Tibial artery (tissue), 4 donors: Measurements from ENCODE around the gene TRPT1.
A peak's percentile ranks its signal among the peaks of the same experiment; 100 is the strongest.

Experiments
- DNase-seq, 2 donors: peaks; one replicate each; pipeline ENCODE4 v3.0.0-alpha.2; 2019
- H3K27ac ChIP-seq, 2 donors: fragments of 200-600 bp; sonication (generic) in 1 of 2; 1 replicate in 1 of 2; 2 replicates in 1 of 2; pipeline ENCODE4 v1.5.1; 2018 to 2019; ENCODE audit warnings: mild to moderate bottlenecking in 1 of 2
- H3K27me3 ChIP-seq, 2 donors: fragments of 200-600 bp; sonication (generic) in 1 of 2; one replicate each; pipeline versions ENCODE4 v1.5.1 to v1.6.0; 2016 to 2019
- H3K36me3 ChIP-seq, 3 donors: fragments of 200-600 bp; sonication (generic) in 2 of 3; one replicate each; pipeline ENCODE4 v1.5.1; 2016 to 2019; ENCODE audit warnings: mild to moderate bottlenecking in 2 of 3
- H3K4me1 ChIP-seq, 4 donors: fragments of 200-600 bp; sonication (generic) in 2 of 4; 1 replicate in 3 of 4; 2 replicates in 1 of 4; pipeline ENCODE4 v1.5.1; 2016 to 2019
- H3K4me3 ChIP-seq, 2 donors: fragments of 200-600 bp; sonication (generic) in 1 of 2; 1 replicate in 1 of 2; 2 replicates in 1 of 2; pipeline ENCODE4 v1.5.1; 2018 to 2019; ENCODE audit warnings: mild to moderate bottlenecking in 2 of 2
- H3K9me3 ChIP-seq, 3 donors: fragments of 200-600 bp; sonication (generic) in 1 of 3; one replicate each; pipeline ENCODE4 v1.5.1; 2016 to 2019
- CTCF ChIP-seq, 2 experiments: fragments of 200-600 bp in 1 of 2; fragments of 450-650 bp in 1 of 2; IDR thresholded peaks; one replicate each; pipeline ENCODE4 v1.5.1; 2017 to 2019; ENCODE audit warnings: antibody characterized with exemption in 2 of 2, mild to moderate bottlenecking in 1 of 2, moderate library complexity in 1 of 2
- intact Hi-C: fragments of 100-400 bp; cut with DNase I; formaldehyde crosslinking; loops from one replicate; pipeline ENCODE4 v1.15.0; 2023; ENCODE audit warnings: low total_unique reads

Gene TRPT1

GRCh38 chr11:64237484-64237951, 11.5 kb upstream of the TRPT1 start:
- no peak for DNase-seq
- no peaks in the 10 kb centered on the region for H3K27me3 ChIP-seq
- intact Hi-C loops, result no loop called here
- no peak overlapping the region for H3K4me3 ChIP-seq
- H3K4me1 ChIP-seq, result peaks cover 7 to 48% (median 40%) of the 10 kb centered on the region in 4 donors
- H3K27ac ChIP-seq, result no peak overlapping the region
- no peak for TF ChIP-seq CTCF (IDR thresholded peaks at IDR 0.05)
- H3K9me3 ChIP-seq, result no peaks in the 10 kb centered on the region
- H3K36me3 ChIP-seq, result peaks cover 6 to 29% (median 16%) of the 10 kb centered on the region in 3 donors

GRCh38 chr11:64235437-64236161, 9.6 kb upstream of the TRPT1 start:
- H3K4me1 ChIP-seq, result peaks cover 7 to 57% (median 44%) of the 10 kb centered on the region in 4 donors
- intact Hi-C loops, result no loop called here
- no peak for TF ChIP-seq CTCF (IDR thresholded peaks at IDR 0.05)
- no peak for DNase-seq
- peak overlapping the region; percentile 87 to 93 for H3K4me3 ChIP-seq
- H3K36me3 ChIP-seq, result peaks cover 6 to 29% (median 16%) of the 10 kb centered on the region in 3 donors
- H3K9me3 ChIP-seq, result no peaks in the 10 kb centered on the region
- H3K27me3 ChIP-seq, result no peaks in the 10 kb centered on the region
- H3K27ac ChIP-seq, result peak overlapping the region; percentile 96 to 98

GRCh38 chr11:64234647-64235379, 8.8 kb upstream of the TRPT1 start:
- H3K4me1 ChIP-seq, result peaks cover 7 to 52% (median 38%) of the 10 kb centered on the region in 4 donors
- intact Hi-C loops, result no loop called here
- TF ChIP-seq CTCF (IDR thresholded peaks at IDR 0.05), result no peak
- peaks cover 6 to 29% (median 16%) of the 10 kb centered on the region in 3 donors for H3K36me3 ChIP-seq
- H3K4me3 ChIP-seq, result peak overlapping the region; percentile 87 to 93
- DNase-seq, result peak; percentile 53 to 87
- peak overlapping the region; percentile 96 to 98 for H3K27ac ChIP-seq
- H3K9me3 ChIP-seq, result no peaks in the 10 kb centered on the region
- H3K27me3 ChIP-seq, result no peaks in the 10 kb centered on the region

GRCh38 chr11:64233913-64234586, 8.1 kb upstream of the TRPT1 start, which contains the start of gene VEGFB:
Gene VEGFB, plus strand, starts transcription at chr11:64234584. Its CDS starts 250 bp downstream, at chr11:64234834.
- intact Hi-C loops, result no loop called here
- Histone ChIP-seq H3K36me3 (peaks cover 6 to 26% (median 16%) of the 10 kb centered on the region in 3 donors), H3K27me3 (no peaks in the 10 kb centered on the region), H3K9me3 (no peaks in the 10 kb centered on the region), H3K4me3 (peak within 1 kb of the TSS; percentile 87 to 93), H3K27ac (peak within 1 kb of the TSS; percentile 96 to 98), H3K4me1 (peaks cover 7 to 56% (median 45%) of the 10 kb centered on the region in 4 donors)
- DNase-seq, result peak; percentile 75 to 91
- no peak for TF ChIP-seq CTCF (IDR thresholded peaks at IDR 0.05)

- intact Hi-C loops, result no loop called here
Measured at GRCh38 chr11:64232967-64233315, 7.0 kb upstream of the TRPT1 start.

More at GRCh38 chr11:64232967-64233315, 7.0 kb upstream of the TRPT1 start:
- Histone ChIP-seq H3K9me3 (no peaks in the 10 kb centered on the region), H3K27ac (peak overlapping the region in 1 of 2 donors; percentile 93), H3K4me3 (no peak overlapping the region), H3K27me3 (no peaks in the 10 kb centered on the region), H3K36me3 (peaks cover under 1 to 15% (median 13%) of the 10 kb centered on the region in 3 donors), H3K4me1 (peaks cover 7 to 59% (median 46%) of the 10 kb centered on the region in 4 donors)
- no peak for TF ChIP-seq CTCF (IDR thresholded peaks at IDR 0.05)
- DNase-seq, result no peak
